D721Med (cell line): ENCODE results near the gene CCDC7.

ENCODE experiments used
- DNase-seq: peaks from one replicate; pipeline ENCODE4 v3.0.0; 2011; ENCODE audit warnings: low spot score; ENCODE audit not compliant: insufficient read length
- FAIRE-seq: peaks from 2 replicates; lab custom pipeline; 2011; peaks lifted over from hg19 to GRCh38; lab: Jason Lieb, UNC
- CTCF ChIP-seq: IDR thresholded peaks from 2 replicates; pipeline ENCODE4 v1.5.1; 2012; ENCODE audit warnings: mild to moderate bottlenecking, control low read depth; ENCODE audit not compliant: insufficient read depth; ENCODE audit errors: missing control alignments

The CCDC7 gene

GRCh38 chr10:32419615-32420014 lies 26.3 kb upstream of the CCDC7 start:
- TF ChIP-seq CTCF, result no peak
- DNase-seq, result no peak
- FAIRE-seq, result no peak

GRCh38 chr10:32426186-32426585 lies 19.8 kb upstream of the CCDC7 start:
- no peak for DNase-seq
- FAIRE-seq, result no peak
- TF ChIP-seq CTCF, result no peak

- DNase-seq (no peak), FAIRE-seq (no peak)
- TF ChIP-seq CTCF, result no peak
These were observed 12.4 kb upstream of the CCDC7 start for GRCh38 chr10:32433542-32433941.

GRCh38 chr10:32436215-32436614 lies 9.7 kb upstream of the CCDC7 start:
- FAIRE-seq (no peak), DNase-seq (no peak)
- TF ChIP-seq CTCF, result no peak

GRCh38 chr10:32437334-32437733 lies 8.6 kb upstream of the CCDC7 start:
- TF ChIP-seq CTCF, result no peak
- FAIRE-seq (no peak), DNase-seq (no peak)

- no peak for TF ChIP-seq CTCF
- DNase-seq, result no peak
- no peak for FAIRE-seq
These were observed 904 bp upstream of the CCDC7 start for GRCh38 chr10:32445036-32445435.

- DNase-seq (no peak), FAIRE-seq (no peak)
- TF ChIP-seq CTCF, result no peak
These were observed 831 bp downstream of the CCDC7 start for GRCh38 chr10:32446536-32447406.
